ENCODE measurements around the gene NUPR1.
"Not testable (repeated sequence)": the region's sequence is repeated elsewhere in the genome, so short reads cannot be mapped to it uniquely, and the experiment has no call there.

Gene NUPR1

DNA sequence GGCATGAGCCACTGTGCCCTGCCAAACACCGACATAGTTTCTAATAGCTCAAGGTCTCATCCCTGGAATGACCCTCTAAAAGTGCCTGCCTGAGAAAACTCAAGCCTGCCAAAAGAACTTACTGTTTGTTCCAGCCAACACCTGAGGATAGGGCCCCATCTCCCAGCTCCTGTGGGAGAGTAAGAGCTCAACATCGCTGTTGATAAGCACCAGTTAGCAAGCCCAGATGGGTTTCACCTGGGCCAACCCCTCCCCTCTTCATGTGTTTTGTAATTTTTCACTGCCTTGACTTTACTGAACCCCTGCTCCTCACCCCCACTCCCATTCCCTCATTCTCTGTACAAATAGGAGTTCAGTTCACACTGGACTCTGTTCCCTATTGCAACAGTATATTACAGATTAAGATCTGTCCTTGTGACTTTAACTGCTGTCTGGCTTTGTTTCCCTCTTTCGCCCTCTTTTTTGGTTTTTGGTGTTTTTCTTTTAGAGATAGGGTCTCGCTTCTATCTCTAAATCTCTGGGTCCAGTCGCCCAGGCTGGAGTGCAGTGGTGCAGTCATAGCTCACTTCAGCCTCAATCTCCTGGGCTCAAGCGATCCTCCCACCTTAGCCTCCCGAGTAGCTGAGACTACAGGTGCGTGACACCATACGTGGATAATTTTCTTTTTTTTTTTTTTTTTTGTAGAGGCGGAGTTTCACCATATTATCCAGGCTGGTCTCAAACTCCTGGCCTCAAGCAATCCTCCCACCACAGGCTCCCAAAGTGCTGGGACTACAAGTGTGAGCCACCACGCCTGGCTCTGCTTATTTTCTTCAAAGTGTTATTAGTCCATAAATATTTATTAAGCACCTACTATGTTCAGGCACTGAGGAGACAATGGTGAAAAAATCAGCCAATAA is 12.3 kb downstream of the NUPR1 start:
- FAIRE-seq, result no peak

- FAIRE-seq, result no peak
Measured at GRCh38 chr16:28524681-28525171, 14.0 kb downstream of the NUPR1 start.

DNA sequence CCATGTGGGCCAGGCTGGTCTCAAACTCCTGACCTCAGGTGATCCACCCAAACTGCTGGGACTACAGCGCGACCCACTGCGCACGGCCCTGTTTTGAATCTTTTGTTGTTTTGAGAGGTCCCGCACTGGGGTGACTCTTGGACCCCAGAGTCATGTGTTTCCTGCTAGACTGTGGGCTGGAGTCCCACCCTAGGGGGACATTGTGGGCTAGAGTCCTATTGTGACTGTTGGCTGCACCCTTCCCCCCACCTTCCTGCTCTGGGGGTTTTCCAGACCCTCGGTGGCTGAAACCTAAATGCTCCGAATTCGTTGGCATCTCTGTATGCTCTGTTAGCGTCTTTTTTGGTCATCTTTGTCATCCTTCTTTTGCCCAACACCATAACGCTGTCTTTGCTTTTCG is 16.0 kb downstream of the NUPR1 start:
- no peak for FAIRE-seq

DNA sequence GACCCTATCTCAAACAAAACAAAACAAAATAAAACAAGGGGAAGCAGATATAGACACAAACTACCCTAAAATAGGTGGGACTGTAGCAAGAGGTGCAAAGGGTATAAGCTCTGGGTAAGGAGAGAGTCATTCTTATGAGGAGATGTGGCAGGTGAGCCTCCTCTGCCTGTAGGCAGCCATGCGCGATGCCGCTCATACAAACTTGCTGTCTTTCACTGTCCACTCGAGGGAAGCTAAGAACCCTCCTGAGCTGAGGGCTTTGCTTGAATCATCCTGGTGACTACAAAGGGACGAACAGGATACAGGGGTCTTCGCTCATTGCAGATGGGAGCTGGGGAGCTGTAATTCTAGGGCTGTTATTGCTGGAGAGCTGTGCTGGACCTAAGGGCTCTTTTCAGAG is 17.3 kb downstream of the NUPR1 start:
- no peak for FAIRE-seq

- FAIRE-seq, result no peak
Measured at GRCh38 chr16:28520672-28521071, 18.1 kb downstream of the NUPR1 start.

DNA sequence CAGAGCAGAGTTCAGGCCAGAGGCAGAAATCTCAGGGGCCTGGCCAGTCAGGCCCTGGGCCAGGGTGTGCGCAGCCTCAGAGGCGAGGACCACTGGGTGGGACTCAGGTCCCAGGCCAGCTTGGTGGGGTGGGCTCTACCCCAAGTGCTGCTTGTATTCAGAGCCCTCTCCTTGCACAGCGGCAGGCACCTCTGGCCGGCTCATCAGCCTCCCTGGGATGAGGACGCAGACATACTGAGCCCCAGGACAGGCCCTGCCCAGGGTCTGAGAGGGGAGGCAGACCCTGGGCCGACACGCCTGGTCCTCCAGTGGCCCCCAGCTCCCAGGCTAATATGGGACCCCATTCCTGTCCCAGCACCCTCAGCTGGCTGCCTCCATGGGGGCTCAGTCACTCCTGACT is 24.5 kb downstream of the NUPR1 start:
- FAIRE-seq, result no peak

DNA sequence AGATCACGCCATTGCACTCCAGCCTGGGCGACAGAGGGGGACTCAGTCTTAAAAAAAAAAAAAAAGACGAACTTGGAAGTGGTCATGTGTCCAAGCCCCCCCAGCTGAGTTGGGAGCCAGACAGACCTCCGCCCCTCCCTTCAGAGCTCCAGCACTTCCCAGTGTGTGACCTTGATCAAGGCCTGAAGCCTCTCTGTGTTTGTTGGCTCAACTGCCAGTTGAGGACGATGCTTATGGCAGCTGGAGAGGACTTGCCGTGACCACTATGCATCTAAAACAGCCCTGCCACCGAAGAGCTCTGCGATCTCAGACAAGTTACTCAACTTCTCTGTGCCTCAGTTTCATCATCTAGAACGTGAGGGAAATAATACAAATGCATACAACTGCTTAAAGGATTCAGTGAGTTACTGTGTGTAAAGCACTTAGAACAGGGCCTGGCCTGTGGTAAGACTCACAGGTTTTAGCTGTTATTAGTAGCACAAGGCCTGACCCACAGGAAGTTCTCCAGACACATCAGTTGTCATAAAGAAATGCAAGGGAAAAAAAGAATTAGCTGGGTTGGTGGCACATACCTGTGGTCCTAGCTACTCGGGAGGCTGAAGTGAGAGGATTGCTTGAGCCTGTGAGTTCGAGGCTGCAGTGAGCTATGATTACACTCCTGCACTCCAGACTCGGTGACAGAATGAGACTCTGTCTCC is 25.1 kb downstream of the NUPR1 start:
- FAIRE-seq, result no peak

GRCh38 chr16:28511801-28512789 is 26.7 kb downstream of the NUPR1 start:
- no peak for FAIRE-seq

GRCh38 chr16:28511031-28511430 is 27.7 kb downstream of the NUPR1 start:
- no peak for FAIRE-seq

DNA sequence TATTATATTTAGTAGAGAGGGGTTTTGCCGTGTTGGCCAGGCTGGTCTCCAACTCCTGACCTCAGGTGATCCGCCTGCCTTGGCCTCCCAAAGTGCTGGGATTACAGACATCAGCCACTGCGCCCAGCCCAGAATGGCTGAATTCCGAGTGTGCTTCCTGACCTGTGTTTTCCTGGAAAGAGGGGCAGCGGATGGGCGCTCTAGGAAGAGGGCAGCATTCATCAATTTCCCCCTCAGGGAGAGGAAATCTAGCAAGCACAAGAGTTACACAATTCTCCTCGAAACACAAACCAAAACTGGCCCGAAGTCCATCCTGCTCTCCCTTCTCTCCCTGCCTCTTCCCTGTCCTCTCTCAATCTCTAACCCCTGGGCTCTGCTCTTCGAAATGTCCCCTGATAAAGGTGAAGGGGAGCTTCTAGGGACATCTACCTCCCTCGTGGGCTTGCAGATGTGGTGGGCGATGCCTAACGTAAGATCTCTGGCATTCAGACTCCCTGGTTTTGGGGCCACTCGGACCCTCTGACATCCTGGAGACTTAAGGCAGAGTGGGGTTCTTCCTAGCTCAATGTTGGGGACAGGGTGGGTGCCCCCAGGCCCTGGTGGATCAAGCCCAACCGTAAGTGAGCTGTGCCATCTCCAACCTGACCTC is 33.2 kb downstream of the NUPR1 start:
- FAIRE-seq, result no peak

DNA sequence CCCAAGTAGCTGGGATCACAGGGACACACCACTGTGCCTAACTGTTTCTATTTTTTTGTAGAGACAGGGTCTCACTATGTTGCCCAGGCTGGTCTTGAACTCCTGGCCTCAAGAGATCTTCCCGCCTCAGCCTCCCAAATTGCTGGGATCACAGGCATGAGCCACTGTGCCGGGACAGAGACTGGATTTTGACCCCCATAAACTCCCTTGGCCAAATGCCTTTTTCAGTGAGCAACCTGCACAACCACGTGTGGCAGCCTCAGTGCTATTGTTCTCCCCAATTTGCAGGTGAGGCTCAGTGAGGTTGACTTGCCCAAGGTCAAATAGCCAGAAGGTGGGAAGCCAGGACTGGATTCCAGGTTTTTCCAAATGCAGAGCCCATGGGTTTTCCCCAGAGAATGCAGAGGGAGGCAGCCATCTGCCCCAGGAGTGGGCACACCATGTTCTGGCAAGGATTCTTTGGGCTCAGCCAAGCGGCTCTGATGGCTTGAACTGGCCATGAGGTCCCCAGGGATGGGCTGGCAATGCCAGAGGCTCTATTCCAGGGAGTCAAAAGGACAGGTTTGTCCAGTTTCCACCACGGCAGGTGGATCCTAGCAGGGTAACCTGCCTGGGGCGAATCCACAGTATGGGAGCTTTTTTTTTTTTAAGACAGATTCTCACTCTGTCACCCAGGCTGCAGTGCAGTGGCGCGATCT is 33.9 kb downstream of the NUPR1 start:
- no peak for FAIRE-seq

- no peak for FAIRE-seq
Measured at GRCh38 chr16:28503470-28504259, 35.1 kb downstream of the NUPR1 start.

GRCh38 chr16:28502290-28502689 is 36.5 kb downstream of the NUPR1 start:
- no peak for FAIRE-seq

DNA sequence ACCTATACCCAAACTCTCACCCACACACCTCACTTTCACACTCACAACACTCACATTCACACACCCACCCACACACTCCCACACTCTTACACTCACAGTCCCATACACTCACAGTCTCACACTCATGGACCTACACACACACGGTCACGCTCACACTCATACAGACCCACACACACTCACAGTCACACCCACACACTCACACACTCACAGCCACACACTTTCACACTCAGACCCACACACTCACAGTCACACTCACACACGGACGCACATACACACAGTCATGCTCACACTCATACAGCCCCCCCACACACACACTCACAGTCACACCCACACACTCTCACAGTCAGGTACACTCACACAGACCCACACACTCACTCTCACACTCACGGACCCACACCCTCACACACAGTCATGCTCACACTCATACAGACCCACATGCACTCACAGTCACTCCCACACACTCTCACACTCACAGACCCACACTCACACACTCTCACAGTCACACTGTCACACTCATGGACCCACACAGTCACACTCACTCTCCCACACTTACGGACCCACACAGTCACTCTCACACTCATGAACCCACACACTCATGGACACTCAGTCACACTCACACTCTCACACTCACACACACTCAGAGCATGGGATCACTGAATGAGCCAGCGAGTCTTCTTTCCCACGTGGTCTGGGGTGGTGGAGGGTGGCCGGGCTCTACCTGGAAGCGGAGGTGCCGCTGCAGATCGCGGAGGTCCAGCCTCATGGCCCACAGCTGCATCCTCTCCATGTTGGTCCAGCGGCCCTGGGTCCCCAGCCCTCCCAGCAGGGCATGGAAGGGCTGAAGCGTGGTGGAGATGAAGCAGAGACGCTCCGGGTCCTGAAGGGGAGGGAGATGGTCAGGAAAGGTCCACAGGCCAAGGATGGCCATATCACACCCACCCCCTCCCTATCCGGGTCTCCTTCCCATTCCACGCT is 37.2 kb downstream of the NUPR1 start:
- FAIRE-seq, result no peak

DNA sequence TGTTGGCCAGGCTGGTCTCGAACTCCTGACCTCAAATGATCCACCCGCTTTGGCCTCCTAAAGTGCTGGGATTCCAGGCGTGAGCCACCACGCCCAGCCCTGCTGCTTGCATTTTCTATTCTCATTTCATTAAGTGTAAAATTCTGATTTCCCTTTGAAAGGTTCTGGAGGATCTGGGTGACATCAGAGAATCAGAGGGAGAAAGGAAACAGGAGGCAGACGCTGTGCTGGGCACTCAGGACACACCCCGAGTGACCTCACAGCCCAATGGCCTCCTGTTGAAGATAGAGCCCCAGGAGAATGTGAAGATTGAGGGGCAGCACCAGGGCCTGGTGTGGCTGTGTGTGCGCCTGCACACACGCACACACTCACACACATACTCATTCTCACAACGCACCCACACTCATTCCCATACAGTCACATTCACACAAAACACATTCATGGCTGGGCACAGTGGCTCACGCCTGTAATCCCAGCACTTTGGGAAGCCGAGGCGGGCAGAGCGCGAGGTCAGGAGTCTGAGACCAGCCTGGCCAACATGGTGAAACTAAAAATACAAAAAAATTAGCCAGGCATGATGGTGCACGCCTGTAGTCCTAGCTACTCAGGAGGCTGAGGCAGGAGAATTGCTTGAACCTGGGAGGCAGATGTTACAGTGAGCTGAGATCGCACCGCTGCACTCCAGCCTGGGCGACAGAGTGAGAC is 38.1 kb downstream of the NUPR1 start:
- FAIRE-seq, result not testable (repeated sequence)

DNA sequence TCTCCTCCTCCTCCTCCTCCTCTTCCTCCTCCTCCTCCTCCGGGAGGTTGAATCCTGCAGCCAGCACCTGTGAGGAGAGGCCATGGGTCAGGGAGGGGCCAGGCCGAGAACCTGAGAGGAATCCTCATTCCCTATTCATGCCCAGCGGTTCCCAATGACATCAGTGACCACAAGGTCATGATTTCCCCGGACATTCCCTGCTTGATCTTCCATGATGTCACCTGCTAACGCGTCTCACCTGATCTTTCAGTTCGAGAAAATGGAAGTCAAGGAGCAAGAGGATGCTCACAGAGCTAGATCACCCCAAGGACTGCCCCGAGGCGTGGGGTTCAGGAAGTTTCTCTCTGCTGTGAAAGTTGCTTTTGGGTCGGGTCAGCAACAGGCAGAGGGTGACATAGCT is 38.9 kb downstream of the NUPR1 start:
- FAIRE-seq, result no peak

GRCh38 chr16:28498666-28499381 is 40.0 kb downstream of the NUPR1 start:
- FAIRE-seq, result no peak

Measured in endometrium (tissue), 2 donors.